ENCODE results near the gene ZNF398. TPM values are rescaled to one million over a fixed set of nuclear protein-coding genes. Genes with fewer than 3 reads are reported as not detected.

ZNF398 gene
- polyA plus RNA-seq, 1 donor, result 7.4 TPM

DNA sequence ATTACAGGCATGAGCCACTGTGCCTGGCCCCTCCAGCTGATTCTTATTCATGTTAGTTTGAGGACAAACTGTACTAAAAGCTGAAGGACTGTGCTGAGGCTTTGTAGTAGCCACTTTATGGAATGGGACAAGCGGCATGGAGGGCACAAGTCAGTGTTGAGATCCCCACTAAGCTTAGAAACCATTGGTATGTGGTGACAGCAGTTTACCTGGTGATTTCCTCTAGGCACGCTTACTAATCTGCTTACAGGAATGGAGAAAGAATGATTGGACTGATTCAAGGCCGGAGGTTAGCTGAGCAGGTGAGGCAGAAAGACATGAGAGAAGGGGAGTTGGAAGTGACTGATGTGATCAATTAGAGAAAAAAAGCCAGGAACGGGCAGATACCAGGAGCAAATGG lies 3.7 kb downstream of the ZNF398 start:
- no peak for DNase-seq (ENCODE audit: low read depth)

DNA sequence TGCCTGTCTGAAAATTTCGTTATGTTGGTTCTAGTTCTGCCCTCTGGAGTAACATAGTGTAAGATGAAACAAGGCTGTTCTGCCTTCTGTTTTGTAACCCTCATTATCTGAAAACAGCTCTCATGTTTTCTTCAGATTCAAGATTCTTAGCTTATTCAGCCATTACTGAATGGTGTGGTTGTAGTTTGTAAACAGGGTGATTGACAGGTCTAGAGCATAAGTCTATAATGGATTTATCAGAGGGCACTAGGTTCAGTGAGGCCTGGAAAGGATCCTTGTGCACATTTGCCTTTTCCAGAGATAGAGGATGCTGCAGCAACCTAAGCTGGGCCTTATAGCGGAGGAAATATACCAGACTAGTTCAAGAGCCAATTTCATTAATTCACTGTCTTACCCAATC lies 6.1 kb downstream of the ZNF398 start:
- no peak for DNase-seq (ENCODE audit: low read depth)

DNA sequence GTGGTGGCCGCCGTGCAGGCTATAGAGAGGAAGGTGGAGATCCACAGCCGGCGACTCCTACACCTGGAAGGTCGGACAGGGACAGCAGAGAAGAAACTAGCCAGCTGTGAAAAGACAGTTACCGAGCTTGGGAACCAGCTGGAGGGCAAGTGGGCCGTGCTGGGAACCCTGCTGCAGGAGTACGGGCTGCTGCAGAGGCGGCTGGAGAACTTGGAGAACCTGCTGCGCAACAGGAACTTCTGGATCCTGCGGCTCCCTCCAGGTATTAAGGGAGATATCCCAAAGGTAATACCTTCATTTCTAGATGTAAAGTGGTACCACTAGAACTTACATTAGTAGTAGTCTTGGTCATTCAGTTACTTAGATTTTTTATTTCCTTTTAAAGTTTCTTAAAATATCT lies 6.8 kb downstream of the ZNF398 start:
- no peak for DNase-seq (ENCODE audit: low read depth)

DNA sequence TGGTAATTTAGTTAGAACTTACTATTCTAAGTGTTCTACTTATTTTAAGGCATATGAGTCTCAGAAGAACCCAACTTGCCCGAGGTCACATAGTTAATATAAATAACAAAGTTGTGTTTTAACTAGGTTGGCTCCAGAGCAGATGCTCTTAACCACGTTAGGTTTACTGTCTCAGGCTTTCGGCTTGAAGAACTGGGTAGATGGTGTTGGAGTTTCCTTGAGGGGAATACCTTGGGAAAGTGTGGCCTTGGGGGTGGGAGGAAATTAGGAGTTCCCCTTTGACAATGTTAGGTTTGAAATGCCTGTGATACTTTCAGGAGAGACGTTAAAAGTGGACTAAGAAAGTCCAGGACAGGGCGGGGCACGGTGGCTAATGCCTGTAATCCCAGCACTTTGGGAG lies 9.6 kb downstream of the ZNF398 start:
- no peak for DNase-seq (ENCODE audit: low read depth)

DNA sequence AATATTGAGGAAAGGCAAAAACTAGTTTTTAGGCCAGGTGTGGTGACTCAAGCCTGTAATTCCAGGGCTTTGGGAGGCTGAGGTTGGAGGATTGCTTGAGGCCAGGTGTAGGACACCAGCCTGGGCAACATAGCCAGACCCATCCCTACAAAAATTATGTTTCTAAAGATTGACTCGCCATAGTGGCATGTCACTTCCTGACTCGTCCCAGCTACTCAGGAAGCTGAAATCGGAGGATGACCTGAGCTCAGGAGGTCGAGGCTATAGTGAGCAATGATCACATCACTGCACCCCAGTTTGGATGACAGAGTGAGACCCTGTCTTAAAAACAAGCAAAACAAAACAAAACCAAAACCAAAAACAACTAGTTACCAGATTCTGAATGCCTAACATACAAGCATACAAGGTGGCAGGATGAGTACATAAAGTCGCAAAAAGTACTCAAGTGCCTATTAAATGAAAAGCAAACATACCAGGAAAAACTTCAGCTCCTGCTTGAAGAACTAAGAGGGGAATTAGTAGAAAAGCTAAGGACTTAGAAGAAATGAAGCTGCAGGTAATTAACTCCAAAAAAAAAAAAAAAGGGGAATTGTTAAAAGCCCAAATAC lies 14.1 kb downstream of the ZNF398 start:
- DNase-seq (ENCODE audit: low read depth), result no peak

DNA sequence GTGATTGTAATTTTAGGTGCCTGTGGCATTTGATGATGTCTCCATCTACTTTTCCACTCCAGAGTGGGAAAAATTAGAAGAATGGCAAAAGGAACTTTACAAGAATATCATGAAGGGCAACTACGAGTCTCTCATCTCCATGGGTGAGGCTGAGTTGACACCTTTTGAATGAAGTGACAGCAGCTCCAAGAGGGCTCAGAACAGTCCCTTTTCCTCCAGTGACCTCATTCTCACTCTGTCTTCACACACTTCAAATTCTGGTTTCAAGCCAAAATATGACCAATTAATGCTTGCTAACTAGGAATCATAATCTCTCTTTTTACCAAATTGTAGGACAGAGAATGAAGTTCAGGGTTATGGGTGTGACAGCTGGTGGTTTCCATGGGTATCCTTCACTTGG lies 18.9 kb downstream of the ZNF398 start:
- DNase-seq (ENCODE audit: low read depth), result no peak

DNA sequence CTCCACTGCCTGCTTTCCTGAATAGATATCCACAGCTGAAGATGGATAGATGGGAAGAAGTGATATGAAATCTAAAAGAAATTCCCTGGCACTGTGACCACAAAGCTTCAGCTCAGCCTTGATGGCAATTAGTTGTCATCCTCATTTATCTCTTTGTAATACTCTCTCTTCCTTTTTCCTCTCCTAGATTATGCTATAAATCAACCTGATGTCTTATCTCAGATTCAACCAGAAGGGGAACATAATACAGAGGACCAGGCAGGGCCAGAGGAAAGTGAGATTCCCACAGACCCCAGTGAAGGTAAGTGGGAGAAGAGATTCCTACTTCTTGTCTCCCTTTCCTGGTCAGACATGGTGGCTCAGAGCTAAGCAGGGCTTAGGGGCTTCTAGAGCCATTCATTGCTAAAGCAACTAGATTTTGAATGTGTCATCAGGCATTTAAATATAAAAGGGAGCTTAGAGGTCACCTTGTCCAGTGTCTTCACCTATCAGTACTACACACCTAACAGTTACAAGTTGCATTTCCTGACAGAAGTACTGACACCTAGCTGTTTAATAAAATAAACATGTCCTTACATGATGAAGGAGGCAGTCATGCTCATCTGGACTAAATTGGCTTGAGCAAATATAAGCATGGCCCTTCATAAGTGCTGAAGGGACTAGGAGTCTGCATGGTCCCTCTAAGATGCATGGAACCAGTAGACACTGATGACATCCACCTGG lies 19.5 kb downstream of the ZNF398 start:
- DNase-seq (ENCODE audit: low read depth), result no peak

DNA sequence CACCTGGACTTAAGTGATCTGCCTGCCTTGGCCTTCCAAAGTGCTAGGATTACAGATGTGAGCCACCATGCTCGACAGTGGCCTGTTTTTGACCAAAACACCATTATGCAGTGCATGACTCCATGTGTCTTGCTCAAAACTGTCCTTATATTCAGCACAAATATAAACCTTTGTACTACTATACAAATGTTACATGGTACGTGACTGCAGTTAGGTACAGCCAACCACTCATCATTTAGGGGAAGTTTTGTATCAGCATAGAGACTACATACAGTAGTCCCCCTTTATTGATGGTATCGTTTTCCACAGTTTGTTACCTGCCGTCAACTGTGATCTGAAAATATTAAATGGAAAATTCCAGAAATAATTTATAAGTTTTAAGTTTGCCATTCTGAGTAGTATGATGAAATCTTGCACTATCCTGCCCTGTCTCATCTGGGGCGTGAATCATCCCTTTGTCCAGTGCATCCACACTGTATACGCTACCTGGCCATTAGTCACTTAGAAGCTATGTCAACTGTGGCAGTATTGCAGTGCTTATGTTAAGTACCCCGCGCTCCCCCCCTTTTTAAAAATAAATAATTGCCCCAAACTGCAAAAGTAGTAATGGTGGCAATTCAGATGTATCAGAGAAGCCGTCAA lies 24.8 kb downstream of the ZNF398 start:
- DNase-seq (ENCODE audit: low read depth), result no peak

DNA sequence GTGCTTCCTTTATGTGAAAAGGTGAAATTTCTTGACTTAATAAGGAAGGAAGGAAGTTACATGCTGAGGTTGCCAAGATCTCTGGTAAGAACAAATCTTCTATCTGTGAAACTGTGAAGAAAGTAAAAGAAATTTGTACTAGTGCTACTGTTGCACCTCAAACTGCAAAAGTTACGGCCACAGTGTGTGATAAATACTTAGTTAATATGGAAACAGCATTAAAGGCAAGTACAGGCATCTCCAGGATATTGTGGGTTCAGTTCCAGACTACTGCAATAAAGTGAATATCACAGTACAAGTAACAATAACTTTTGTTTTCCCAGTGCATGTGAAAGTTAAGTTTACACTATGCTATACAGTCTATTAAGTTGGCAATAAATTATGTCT lies 25.3 kb downstream of the ZNF398 start:
- no peak for DNase-seq (ENCODE audit: low read depth)

DNA sequence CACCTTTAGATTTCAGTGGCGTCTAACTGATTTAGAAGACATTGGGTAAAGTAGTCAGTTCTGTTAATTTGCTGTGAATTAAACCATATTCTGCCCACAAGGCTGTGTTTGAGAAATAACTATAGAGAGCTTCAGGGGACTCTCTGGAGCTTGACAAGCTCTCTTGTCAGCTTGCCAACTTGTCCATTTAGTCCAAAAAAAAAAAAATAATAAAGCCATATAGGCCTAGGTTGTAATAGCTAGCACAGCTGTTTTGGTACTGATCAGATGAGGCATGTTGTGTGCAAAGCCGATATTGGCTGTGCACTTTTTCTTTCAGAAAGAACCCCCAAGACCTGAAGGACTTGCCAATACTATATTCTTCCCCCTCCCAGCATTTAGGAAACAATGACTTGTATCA lies 27.9 kb downstream of the ZNF398 start:
- no peak for DNase-seq (ENCODE audit: low read depth)

DNA sequence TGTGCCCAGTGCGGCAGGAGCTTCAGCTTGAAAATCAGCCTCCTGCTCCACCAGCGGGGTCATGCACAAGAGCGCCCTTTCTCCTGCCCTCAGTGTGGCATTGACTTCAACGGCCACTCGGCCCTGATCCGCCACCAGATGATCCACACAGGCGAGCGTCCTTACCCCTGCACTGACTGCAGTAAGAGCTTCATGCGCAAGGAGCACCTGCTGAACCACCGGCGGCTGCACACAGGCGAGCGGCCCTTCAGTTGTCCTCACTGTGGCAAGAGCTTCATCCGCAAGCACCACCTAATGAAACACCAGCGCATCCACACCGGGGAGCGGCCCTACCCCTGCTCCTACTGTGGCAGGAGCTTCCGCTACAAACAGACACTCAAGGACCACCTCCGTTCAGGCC lies 32.0 kb downstream of the ZNF398 start:
- DNase-seq (ENCODE audit: low read depth), result no peak

DNA sequence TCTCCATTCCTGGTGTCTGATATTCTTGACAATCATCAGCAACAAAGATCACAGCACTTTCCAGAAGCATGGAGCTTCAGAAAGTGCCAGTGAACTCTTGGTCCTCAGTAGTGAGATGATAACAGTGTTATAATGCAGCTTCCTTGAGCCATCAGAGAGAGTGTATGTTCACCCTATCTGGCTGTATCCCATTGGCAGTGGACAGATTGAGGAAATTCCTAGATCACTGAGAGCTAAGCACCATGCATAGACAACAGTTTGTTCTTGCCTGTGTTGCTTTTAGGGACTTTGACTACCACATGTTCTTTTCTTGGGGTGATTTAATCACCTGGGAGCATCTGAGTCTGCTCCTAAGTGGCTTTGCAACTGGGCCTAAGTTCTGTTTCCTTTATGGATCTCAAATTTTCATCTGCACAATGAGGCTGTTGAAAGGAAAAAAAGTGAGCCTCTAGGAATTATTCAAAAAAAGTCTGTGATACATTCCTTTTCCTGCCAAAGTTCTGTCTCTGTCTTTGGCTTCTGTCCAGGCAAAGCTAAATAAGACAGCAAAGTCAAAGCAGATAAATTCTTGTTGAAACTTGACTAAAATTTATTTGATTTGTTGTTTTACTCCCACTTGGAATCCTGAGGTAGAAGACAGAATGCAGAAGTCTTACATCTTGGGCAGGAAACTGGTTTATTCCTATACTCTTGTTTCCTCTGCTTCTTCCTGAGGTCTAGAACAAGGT lies 33.6 kb downstream of the ZNF398 start:
- no peak for DNase-seq (ENCODE audit: low read depth)

DNA sequence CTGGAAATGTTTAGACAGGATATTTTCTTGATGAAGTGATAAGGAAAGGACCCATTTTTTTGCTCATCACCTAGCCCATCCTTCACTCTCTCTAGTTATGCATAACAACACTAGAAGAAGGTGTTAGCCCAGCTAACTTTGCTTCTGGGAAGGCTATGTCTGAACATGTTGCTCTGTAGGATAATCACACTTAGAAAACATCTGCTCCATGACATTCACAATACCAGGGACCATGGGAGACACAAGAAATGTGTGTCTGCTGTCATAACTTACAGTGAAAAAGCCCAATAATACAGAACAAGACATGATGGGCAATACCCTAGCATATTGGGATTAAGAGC lies 34.2 kb downstream of the ZNF398 start:
- no peak for DNase-seq (ENCODE audit: low read depth)

DNA sequence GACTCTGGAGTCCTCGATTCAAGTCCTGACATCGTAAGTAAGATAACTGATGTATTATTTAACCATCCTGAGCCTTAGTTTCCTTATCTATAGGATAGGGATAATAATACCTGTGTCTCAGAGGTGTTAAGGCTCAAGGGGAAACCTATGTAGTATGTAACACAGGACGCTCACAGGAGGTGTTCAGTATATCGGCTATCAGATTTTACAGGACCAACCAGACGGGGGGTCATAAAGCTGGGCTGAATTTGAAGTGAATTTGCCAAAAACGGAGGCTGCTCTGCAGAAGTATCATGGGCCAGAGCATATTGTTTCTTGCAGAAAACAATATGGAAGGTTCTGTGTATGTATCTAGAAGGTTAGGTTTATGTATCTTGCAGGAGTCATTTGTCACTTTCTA lies 37.0 kb downstream of the ZNF398 start:
- DNase-seq (ENCODE audit: low read depth), result no peak

DNA sequence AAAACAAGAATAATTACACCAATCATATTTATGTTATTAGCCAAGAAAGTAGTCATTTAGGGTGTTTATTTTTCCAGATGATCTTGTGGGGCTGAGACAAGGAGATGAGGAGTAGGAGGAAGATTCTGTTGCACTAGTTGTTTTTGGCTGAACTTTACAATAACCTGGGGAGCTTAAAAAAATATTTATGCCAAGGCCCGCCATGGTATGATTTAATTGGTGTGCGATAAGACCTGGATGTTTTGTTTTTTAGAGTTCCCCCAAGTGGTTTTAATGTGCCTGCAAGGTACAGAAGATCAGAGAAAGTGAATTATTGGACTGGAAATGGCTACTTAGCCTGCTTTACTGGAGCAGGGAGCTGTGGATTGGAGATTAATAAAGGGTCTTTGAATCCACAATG lies 41.0 kb downstream of the ZNF398 start:
- DNase-seq (ENCODE audit: low read depth), result no peak

DNA sequence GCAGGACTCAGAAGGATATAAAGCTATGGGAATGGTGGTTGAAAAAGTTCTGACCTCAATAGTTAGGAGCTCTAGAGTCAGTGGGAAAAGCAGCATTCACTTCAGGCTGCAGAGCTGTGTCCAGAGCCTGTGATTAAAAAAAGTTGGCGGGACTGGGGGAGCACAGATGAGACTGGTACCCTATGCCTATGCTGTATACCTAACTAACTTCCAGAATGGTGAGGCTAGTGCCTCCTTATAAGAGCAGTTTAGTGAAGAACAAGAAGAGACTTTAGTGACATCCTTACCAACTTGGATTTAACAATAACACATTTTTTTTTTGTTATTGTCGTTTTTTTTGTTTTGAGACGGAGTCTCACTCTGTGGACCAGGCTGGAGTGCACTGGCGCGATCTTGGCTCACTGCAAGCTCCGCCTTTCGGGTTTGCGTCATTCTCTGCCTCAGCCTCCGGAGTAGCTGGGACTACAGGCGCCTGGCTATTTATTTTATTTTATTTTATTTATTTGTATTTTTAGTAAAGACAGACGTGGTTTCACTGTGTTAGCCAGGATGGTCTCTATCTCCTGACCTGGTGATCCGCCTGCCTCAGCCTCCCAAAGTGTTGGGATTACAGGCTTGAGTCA lies 41.5 kb downstream of the ZNF398 start:
- DNase-seq (ENCODE audit: low read depth), result no peak

DNA sequence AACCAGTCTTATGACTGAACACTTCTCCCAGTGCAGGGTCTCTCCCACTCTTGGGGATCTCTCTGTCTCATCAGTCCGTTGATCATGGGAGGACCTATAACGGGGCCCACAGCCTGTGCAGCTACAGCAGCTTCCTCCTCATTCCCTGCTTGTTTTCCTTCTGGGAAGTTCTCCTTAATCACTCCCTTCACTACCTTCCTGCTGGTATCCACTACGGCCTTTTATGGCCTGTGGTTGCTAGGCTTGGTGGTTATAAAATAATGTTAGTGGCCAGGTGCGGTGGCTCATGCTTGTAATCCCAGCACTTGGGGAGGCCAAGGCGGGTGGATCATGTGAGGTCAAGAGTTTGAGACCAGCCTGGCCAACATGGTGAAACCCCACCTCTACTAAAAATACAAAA lies 44.6 kb downstream of the ZNF398 start:
- no peak for DNase-seq (ENCODE audit: low read depth)

DNA sequence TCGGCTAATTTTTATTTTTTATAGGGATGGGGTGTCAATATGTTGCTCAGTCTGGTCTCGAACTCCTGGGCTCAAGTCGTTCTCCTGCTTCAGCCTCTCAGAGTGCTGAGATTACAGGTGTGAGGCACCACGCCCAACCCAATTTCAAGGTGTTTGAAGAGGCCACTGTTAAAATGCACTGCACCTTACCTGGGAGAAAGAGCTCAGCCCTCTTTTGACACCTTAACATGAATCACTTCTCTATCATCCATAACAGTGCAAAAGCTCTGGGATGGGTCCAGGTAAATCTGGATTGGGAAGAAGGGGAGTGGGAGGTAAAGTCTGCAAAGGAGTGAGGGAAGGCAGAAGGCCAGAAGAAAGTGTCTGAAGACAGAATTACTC lies 47.5 kb downstream of the ZNF398 start:
- DNase-seq (ENCODE audit: low read depth), result no peak

DNA sequence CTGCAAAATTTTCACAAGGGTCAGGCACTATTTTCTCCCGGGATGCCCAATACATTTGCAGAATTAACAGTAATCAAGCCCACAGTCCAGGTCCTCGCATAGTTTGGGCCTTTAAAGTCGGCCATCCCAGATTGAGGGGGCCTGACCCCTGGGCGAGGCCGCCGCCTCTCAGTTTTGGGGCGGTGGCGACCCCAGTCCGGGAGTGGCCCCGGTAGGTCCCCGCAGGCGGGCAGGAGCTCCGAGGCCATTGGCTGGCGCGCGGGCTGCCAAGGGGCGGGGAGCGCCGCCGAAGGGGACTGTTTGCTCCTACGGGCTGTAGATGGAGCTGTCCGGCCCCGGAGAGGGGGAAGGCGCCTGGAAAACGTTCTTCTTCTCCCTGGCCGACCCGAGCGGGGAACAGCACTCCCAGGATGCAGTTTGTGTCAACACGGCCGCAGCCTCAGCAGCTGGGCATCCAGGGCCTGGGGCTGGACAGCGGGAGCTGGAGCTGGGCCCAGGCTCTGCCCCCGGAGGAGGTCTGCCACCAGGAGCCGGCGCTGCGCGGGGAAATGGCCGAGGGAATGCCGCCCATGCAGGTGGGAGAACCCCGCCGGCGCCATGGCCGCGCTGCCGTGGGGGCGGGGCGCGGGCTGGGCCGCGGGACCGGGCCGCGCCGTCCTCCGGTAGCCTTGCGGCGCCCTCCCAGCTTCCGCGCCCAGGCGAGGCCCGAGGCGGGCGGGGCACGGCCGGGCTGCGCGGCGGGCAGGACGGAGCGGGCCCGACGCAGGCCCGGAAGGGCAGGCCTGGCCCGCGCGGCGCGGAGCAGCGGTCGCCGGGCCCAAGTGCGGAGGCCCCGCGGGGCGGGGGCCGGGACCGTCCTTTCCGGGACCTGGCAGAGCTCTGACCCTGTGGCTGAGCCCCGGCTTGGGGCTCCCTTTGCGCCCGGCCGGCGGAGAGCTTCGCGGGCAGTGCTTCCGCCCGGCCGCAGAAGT lies 48.2 kb downstream of the ZNF398 start, which contains the start of gene ZNF282:
TSS of gene ZNF282 (plus strand) at position 367 of the 971 bp plus-strand sequence. CDS start at position 411, 44 bp downstream.
- peak; percentile 44 for DNase-seq (ENCODE audit: low read depth)

DNA sequence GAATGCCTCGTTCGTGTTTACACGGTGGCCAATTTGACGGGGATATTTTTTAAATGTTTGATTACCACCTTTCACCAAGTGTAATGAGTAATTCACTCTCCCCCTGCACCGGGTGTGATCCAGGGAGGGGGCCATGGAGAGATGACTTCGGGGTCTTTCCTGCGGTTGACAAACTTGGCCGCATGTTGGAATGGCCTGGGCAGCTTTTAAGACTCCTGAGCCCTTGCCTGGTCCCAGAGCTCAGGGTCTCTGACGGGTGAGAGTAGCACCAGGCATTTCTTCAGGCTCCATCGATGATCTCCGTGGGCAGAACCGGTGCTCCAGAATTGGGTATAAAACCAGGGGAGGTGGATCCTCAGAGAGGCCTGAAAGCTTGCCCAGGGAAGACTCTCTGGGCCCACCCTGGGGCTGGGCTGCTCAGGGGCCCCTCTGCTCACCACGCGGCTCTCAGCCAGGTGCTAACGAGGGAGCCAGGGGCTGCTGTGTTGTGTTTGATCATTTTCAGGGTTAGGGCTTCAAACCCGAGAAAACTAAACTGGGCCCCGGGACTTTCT lies 49.0 kb downstream of the ZNF398 start:
- no peak for DNase-seq (ENCODE audit: low read depth)

DNA sequence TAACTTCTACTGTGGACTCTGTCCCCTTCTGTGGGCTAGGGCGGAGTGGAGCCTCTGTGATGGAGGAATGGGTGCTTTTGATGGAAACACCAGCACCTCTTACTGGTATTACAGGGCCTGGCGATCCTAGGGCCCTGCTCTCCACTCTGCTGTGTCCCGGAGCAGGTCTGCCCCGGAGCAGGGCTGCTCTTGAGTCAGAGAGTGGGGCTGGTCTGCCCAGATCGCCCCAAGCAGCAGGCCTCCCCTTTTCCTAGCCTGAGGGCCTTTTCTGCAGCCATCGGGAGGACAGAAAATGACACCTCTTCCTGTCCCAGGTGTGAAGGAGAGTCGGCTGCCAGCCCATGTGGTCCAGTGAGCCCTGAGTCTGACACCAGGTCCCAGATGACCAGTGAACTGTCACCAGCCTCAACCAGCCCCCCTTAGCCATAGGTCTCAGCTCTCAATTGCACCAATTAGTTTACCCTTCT lies 49.5 kb downstream of the ZNF398 start:
- DNase-seq (ENCODE audit: low read depth), result no peak

All from forelimb muscle (tissue), 1 donor.